NB4 (cell line): ENCODE data around the gene EXOSC2.
"Not testable (repeated sequence)": the region's sequence is repeated elsewhere in the genome, so short reads cannot be mapped to it uniquely, and the experiment has no call there.

Experiments used
- DNase-seq: peaks from one replicate; pipeline ENCODE4 v3.0.0; 2010; ENCODE audit warnings: low read depth
- H3K4me3 ChIP-seq: one replicate; pipeline ENCODE4 v1.5.1; 2011; ENCODE audit warnings: mild to moderate bottlenecking, low read depth, low read length, moderate library complexity
- MYC ChIP-seq: IDR thresholded peaks from 2 replicates; pipeline ENCODE4 v1.6.1; 2011; ENCODE audit warnings: low read depth, low read length
- POLR2A ChIP-seq: IDR thresholded peaks from 2 replicates; pipeline ENCODE4 v1.6.1; 2011; ENCODE audit warnings: mild to moderate bottlenecking; ENCODE audit not compliant: insufficient read length; ENCODE audit errors: extremely low read depth
- TF ChIP-seq, protein P1 (sequence below): IDR thresholded peaks from 2 replicates; pipeline ENCODE4 v1.6.1; 2011; ENCODE audit warnings: low read depth, low read length
- TF ChIP-seq, protein P2 (sequence below): IDR thresholded peaks from one replicate; pipeline ENCODE4 v1.5.1; 2012; ENCODE audit warnings: low read depth, low read length

EXOSC2 gene

DNA sequence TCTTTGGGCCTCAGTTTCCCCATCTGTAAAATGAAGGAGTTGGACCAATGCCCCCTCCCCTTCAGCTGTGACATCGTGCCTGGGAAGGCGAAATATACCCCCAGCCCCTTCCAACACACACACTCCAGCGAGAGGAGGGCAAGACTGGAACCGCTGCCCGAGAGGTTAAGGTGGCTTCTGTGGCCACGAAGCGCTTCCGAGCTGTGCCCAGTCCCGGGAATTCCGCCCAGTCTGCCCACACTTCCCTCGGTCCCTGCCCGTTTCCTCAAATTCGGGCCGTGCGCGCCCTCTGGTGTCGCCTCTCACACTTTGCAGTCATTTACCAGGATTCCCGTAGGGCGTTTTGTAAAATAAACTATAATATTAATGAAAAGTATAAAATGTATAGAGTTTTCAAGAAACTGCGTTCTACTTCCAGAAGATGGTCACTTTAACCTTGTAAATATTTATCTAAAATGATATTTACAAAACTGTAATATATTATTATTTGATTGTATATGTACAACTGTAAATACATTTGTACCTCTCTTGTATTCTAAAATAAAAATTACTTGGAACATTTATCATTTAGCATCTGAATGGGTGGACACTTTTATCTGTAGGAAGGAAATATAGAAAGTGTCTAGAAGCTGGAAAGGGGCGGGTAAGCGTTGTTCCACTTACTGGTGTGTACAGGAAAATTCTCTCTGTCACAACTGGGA, 11.0 kb upstream of the EXOSC2 start:
- peak overlapping the region; percentile 51 for H3K4me3 ChIP-seq
- peak; percentile 82 for DNase-seq

DNA sequence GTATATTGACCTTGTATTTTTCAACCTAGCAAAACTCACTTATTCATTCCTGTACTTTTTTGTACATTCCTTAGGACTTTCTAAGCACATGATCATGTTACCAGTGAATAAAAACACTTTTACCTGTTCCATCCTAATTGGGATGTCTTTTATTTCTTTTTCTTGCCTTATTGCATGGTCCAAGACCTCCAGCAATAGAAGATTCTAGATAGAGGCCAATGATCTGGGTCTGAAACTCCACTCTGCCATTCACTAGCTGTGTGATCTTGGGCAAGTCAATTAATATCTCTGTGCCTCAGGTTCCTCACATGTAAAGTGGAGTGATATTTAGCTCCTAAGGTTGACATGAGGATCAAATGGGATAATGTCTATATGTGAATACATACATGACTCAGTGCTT, 8.5 kb upstream of the EXOSC2 start:
- no peak for TF ChIP-seq POLR2A
- TF ChIP-seq, protein P1, sequence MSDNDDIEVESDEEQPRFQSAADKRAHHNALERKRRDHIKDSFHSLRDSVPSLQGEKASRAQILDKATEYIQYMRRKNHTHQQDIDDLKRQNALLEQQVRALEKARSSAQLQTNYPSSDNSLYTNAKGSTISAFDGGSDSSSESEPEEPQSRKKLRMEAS: no peak
- TF ChIP-seq, protein P2, sequence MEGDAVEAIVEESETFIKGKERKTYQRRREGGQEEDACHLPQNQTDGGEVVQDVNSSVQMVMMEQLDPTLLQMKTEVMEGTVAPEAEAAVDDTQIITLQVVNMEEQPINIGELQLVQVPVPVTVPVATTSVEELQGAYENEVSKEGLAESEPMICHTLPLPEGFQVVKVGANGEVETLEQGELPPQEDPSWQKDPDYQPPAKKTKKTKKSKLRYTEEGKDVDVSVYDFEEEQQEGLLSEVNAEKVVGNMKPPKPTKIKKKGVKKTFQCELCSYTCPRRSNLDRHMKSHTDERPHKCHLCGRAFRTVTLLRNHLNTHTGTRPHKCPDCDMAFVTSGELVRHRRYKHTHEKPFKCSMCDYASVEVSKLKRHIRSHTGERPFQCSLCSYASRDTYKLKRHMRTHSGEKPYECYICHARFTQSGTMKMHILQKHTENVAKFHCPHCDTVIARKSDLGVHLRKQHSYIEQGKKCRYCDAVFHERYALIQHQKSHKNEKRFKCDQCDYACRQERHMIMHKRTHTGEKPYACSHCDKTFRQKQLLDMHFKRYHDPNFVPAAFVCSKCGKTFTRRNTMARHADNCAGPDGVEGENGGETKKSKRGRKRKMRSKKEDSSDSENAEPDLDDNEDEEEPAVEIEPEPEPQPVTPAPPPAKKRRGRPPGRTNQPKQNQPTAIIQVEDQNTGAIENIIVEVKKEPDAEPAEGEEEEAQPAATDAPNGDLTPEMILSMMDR: no peak
- TF ChIP-seq MYC: no peak
- DNase-seq: no peak
- no peak overlapping the region for H3K4me3 ChIP-seq

More for the DNA sequence above, 11.0 kb upstream of the EXOSC2 start:
- TF ChIP-seq, protein P2: peak; percentile 70
- no peak for TF ChIP-seq POLR2A
- TF ChIP-seq, protein P1: peak; percentile 41; the same call in 1 of the 2 replicates
- TF ChIP-seq MYC: peak; percentile 50; the same call in 1 of the 2 replicates

DNA sequence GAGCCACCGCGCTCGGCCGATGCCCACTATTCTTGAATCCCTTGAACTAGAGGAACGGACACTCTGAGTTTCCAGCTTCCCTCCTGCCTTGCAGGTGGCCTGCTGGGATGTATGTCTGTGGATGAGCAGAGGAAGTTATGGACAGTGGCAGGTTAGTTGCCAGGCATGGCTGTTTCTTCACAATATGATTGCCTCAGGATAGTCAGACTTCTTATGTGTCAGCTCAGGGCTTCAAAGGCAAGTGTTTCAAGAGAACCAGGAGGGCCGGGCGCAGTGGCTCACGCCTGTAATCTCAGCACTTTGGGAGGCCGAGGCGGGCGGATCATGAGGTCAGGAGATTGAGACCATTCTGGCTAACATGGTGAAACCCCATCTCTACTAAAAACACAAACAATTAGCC, 7.6 kb upstream of the EXOSC2 start:
- DNase-seq: not testable (repeated sequence)

DNA sequence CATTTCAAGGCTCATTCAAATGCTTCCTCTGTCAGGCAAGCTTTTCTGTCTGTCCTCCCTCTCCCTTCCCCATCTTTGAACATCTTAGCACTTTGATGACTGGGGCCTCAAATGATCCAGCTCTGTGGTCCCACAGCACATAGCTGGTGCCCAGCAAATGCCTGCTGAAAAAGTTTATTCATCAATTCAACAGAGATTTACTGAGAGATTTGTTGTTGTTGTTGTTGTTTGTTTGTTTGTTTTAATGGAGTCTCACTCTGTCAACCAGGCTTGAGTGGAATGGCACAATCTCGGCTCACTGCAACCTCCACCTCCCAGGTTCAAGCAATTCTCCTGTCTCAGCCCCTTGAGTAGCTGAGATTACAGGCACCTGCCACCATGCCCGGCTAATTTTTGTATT, 6.0 kb upstream of the EXOSC2 start:
- DNase-seq: no peak
- H3K4me3 ChIP-seq: no peak overlapping the region
- TF ChIP-seq, protein P2: no peak
- TF ChIP-seq, protein P1: no peak
- TF ChIP-seq POLR2A (no peak), MYC (no peak)

More for the DNA sequence above, 7.6 kb upstream of the EXOSC2 start:
- not testable (repeated sequence) for H3K4me3 ChIP-seq

DNA sequence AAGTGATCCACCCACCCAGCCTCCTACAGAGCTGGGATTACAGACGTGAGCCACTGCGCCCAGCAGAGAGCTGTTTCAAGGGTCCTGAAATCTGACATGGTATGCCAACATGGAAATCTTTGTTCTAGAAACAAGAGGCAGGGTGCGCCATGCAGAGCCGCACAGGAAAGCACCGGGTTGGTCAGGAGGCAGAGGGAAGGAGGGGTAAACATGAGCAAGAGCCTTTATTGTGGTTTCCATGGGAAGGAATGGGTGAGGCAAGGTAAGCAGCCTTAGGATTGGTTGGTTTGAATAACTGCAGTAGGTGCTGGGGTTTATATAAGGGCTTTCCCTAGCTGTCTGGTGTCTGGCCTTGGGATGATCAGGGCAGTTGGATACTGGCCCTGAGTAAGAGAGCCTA, 5.5 kb upstream of the EXOSC2 start:
- no peak for DNase-seq
- no peak overlapping the region for H3K4me3 ChIP-seq
- TF ChIP-seq, protein P2: no peak
- TF ChIP-seq, protein P1: no peak
- TF ChIP-seq POLR2A (no peak), MYC (no peak)

DNA sequence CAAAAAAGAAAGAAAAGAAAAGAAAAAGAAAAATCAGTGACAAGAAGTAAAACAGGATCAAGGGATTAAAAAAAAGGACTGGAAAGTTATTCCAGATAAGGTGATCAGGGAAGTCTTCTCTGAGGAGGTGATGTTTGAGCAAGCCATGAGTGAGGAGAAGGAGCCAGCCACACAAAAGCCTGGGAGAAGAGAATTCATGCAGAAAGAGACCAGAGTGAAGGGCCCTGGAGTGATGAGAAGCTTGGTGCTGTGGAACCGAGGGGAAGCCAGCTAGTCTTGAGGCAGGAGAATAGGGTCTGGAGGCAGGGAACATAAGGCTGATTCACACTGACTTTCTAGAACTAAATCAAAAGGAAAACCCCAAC, 4.0 kb upstream of the EXOSC2 start:
- H3K4me3 ChIP-seq: peak overlapping the region; percentile 23
- TF ChIP-seq MYC (no peak), POLR2A (no peak)
- TF ChIP-seq, protein P2: no peak
- TF ChIP-seq, protein P1: no peak
- DNase-seq: no peak
